ENCODE measurements around the gene SLFN11. TPM values are rescaled to one million over a fixed set of nuclear protein-coding genes. Genes with fewer than 3 reads are reported as not detected.

The SLFN11 gene
- total RNA-seq, 4 donors from 2014 or later = 1.4 to 12.4 (median 10.1) TPM

DNA sequence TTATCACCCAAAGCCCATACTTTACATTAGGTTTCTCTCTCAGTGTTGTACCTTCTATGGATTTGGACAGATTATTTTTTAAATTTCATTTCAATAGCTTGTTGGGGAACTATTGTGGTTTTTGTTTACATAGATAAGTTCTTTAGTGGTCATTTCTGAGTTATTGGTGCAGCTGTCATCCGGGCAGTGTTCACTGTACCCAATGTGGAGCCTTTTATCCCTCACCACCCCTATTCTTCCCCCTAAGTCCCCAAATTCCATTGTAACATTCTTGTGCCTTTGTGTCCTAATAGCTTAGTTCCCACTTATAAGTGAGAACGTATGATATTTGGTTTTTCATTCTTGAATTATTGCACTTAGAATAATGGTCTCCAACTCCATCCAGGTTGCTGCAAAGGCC, 57.5 kb downstream of the SLFN11 start:
- intact Hi-C loops (cut with DNase I) = no loop called here

DNA sequence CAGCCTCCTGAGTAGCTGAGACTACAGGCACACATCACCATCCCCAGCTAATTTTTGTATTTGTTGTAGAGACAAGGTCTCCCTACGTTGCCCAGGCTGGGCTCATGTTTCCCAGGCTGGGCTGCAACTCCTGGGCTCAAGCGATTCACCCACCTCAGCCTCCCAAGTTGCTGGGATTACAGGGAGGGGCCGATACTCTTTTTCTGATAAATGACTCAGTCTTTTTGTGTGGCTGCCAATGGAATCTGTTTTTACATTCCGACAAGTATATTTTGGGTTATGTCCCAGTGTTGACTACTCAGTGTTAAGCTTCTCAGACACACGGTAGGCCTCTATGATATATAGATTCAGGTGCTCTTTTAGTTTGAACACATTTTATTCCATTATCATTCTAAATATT, 58.1 kb downstream of the SLFN11 start:
- no peak for TF ChIP-seq POLR2A (IDR thresholded peaks at IDR 0.05)
- TF ChIP-seq, protein P1, sequence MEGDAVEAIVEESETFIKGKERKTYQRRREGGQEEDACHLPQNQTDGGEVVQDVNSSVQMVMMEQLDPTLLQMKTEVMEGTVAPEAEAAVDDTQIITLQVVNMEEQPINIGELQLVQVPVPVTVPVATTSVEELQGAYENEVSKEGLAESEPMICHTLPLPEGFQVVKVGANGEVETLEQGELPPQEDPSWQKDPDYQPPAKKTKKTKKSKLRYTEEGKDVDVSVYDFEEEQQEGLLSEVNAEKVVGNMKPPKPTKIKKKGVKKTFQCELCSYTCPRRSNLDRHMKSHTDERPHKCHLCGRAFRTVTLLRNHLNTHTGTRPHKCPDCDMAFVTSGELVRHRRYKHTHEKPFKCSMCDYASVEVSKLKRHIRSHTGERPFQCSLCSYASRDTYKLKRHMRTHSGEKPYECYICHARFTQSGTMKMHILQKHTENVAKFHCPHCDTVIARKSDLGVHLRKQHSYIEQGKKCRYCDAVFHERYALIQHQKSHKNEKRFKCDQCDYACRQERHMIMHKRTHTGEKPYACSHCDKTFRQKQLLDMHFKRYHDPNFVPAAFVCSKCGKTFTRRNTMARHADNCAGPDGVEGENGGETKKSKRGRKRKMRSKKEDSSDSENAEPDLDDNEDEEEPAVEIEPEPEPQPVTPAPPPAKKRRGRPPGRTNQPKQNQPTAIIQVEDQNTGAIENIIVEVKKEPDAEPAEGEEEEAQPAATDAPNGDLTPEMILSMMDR (IDR thresholded peaks at IDR 0.05) = no peak
- intact Hi-C loops (cut with DNase I) = no loop called here

More for the DNA sequence above, 57.5 kb downstream of the SLFN11 start:
- TF ChIP-seq, protein P1 (IDR thresholded peaks at IDR 0.05) = no peak
- no peak for TF ChIP-seq POLR2A (IDR thresholded peaks at IDR 0.05)
- peak overlapping the region in 2 of 4 donors; percentile 85 to 87 for H3K27ac ChIP-seq
- no peaks in the 10 kb centered on the region for H3K27me3 ChIP-seq
- no peaks in the 10 kb centered on the region for H3K36me3 ChIP-seq
- no peak for DNase-seq
- 81 to 85% methylated on average over 2 of the region's 2 CpGs for WGBS, 2 donors
- peaks cover 18 to 35% (median 26%) of the 10 kb centered on the region in 3 donors for H3K4me1 ChIP-seq
- H3K9me3 ChIP-seq = no peaks in the 10 kb centered on the region
- no peak overlapping the region for H3K4me3 ChIP-seq

DNA sequence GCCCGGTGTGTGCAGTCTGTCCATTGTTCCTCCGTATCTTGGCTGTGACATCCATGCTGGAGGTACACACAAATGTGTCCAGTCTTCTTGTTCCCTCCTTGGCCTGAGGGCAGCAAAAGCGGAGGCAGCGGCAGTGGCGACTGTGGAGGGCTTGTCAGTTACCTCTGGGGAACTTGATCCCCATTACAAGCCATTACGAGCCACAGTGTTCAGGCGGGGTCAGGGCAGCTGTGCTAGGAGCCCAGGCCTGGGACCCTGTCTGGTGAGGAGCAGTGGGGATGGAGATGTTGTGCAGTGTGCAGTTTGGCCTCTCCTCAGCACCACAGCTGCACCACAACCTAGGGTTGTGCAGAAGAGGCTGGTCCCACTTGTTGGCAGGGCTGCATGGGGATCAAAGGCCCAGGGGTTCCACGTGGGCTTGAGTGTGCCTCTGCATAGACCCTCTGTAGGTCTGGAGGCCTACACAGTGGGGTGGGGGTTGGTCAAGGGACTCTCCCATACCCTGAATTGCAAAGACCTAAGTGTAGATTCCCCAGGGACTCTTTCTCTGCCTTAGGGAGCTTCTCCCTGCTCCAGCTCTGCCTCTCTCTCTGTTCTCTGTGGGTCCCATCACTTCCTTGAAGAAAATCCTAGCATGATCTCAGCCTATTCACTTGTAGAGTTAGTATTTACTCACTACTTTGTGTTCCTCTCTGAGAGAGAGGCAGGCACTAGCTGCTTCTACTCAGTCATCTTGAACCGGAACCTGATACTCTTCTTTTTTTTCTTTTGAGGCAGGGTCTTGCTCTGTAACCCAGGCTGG, 58.8 kb downstream of the SLFN11 start:
- H3K36me3 ChIP-seq = no peaks in the 10 kb centered on the region
- intact Hi-C loops (cut with DNase I) = loop anchor here (5.0 kb wide), 1 partner anchor 223 kb away; the partner anchor contains the start of gene SLFN12L
- DNase-seq = no peak
- peaks cover 18 to 35% (median 26%) of the 10 kb centered on the region in 3 donors for H3K4me1 ChIP-seq
- WGBS, 2 donors = 58 to 60% methylated on average over 4 to 6 of the region's 9 CpGs
- H3K27me3 ChIP-seq = no peaks in the 10 kb centered on the region
- H3K4me3 ChIP-seq = peak overlapping the region in 3 of 4 donors; percentile 34 to 58 (median 39)
- peak overlapping the region; percentile 59 to 87 (median 80) for H3K27ac ChIP-seq
- H3K9me3 ChIP-seq = no peaks in the 10 kb centered on the region
- TF ChIP-seq POLR2A (IDR thresholded peaks at IDR 0.05) = no peak
- TF ChIP-seq, protein P1 (IDR thresholded peaks at IDR 0.05) = no peak

More for the DNA sequence above, 58.1 kb downstream of the SLFN11 start:
- H3K27ac ChIP-seq = peak overlapping the region; percentile 59 to 87 (median 80)
- H3K4me3 ChIP-seq = no peak overlapping the region
- no peaks in the 10 kb centered on the region for H3K36me3 ChIP-seq
- H3K4me1 ChIP-seq = peaks cover 18 to 35% (median 26%) of the 10 kb centered on the region in 3 donors
- no peak for DNase-seq
- 21 to 25% methylated on average over 5 of the region's 5 CpGs for WGBS, 2 donors
- no peaks in the 10 kb centered on the region for H3K9me3 ChIP-seq
- H3K27me3 ChIP-seq = no peaks in the 10 kb centered on the region

DNA sequence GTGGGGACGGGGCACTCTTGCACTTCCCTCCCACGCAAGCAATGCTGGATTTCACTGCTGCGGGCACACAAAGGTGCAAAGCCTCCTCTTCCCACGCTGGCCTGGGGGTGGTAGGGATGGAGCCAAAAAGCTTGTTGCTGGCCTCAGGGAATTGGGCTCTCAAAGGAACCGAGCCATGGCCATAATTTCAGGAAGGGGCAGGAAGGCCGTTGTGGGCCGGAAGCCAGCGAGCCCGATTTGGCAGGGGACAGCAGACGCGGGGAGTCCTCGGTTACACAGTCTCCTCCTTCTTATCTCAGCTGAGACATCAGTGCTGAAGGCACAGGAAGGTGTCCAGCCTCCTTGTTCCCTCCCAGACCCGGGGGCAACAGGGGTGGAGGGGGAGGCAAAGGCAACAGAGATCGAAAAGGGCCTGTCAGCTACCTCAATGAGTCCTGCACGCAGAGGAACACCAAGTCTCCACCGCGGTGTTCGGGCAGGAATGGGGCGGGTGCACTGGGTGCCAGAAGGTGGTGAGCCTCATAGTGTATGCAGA, 59.5 kb downstream of the SLFN11 start:
- H3K9me3 ChIP-seq = no peaks in the 10 kb centered on the region
- peak overlapping the region; percentile 8 to 87 (median 80) for H3K27ac ChIP-seq
- H3K4me3 ChIP-seq = peak overlapping the region; percentile 1 to 58 (median 36)
- H3K36me3 ChIP-seq = no peaks in the 10 kb centered on the region
- intact Hi-C loops (cut with DNase I) = loop anchor here (5.0 kb wide), 1 partner anchor 223 kb away; the partner anchor contains the start of gene SLFN12L
- WGBS, 2 donors = 18 to 52% methylated on average over 8 to 13 of the region's 19 CpGs
- peaks cover 18 to 35% (median 26%) of the 10 kb centered on the region in 3 donors for H3K4me1 ChIP-seq
- DNase-seq = no peak
- no peaks in the 10 kb centered on the region for H3K27me3 ChIP-seq
- TF ChIP-seq POLR2A (IDR thresholded peaks at IDR 0.05) = no peak
- TF ChIP-seq, protein P1 (IDR thresholded peaks at IDR 0.05) = no peak
